ENCODE results near the gene B4GALT5. TPM values are rescaled to one million over a fixed set of nuclear protein-coding genes. Genes with fewer than 3 reads are reported as not detected.

The B4GALT5 gene
- total RNA-seq, 6 donors from 2014 or later, result 16.2 to 49.0 (median 36.7) TPM

DNA sequence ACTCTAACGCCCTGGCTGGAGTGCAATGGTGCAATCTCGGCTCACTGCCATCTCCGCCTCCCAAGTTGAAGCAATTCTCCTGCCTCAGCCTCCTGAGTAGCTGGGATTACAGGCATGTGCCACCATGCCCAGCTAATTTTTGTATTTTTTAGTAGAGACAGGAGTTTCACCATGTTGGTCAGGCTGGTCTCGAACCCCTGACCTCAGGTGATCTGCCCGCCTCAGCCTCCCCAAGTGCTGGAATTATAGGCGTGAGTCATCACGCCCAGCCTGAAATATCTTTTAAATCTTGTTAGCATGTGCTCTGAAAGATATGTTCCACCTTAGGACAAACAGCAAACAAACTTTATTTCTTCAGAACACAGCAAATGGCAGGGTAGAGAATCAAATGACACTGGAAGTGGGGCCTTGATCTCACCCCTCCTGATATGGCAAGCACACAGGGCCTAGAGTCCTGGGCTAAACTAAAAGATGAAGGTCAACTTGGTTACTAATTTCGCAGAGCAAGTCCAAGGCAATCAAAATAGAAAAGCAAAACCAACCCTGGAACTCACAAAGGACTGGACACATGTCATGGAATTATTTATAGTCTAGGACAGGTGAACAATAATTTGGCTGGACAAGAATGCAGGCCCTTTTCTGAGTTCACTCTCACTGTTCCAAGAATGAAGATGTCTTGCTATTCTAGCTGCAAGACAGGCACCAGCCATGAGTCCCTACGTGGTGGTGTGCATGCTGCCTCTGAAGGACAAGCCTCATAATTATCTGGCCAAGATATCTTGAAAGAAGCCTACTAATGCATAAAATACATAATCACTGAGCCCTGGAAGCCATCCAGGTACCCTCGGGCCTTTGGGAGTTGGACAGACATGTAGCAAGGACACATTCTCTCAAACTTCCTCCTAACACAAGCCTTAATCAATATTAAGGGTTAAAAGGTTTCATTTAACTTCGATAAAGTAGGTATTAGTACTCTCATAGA is 35.6 kb downstream of the B4GALT5 start:
- ATAC-seq (ENCODE audit: low FRiP score in 2 of 2) (no peak), DNase-seq (no peak)
- H3K27me3 ChIP-seq, result no peaks in the 10 kb centered on the region
- H3K27ac ChIP-seq, result peak overlapping the region; percentile 67 to 82 (median 76)
- H3K9me3 ChIP-seq, result no peaks in the 10 kb centered on the region
- peaks cover 70 to 93% (median 81%) of the 10 kb centered on the region in 4 donors for H3K4me1 ChIP-seq
- TF ChIP-seq EP300 (IDR thresholded peaks at IDR 0.05), result no peak
- TF ChIP-seq POLR2AphosphoS5 (IDR thresholded peaks at IDR 0.05), result no peak
- TF ChIP-seq, protein P1, sequence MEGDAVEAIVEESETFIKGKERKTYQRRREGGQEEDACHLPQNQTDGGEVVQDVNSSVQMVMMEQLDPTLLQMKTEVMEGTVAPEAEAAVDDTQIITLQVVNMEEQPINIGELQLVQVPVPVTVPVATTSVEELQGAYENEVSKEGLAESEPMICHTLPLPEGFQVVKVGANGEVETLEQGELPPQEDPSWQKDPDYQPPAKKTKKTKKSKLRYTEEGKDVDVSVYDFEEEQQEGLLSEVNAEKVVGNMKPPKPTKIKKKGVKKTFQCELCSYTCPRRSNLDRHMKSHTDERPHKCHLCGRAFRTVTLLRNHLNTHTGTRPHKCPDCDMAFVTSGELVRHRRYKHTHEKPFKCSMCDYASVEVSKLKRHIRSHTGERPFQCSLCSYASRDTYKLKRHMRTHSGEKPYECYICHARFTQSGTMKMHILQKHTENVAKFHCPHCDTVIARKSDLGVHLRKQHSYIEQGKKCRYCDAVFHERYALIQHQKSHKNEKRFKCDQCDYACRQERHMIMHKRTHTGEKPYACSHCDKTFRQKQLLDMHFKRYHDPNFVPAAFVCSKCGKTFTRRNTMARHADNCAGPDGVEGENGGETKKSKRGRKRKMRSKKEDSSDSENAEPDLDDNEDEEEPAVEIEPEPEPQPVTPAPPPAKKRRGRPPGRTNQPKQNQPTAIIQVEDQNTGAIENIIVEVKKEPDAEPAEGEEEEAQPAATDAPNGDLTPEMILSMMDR (IDR thresholded peaks at IDR 0.05), result no peak
- no peak for TF ChIP-seq POLR2A (IDR thresholded peaks at IDR 0.05)
- H3K4me3 ChIP-seq, result no peak overlapping the region
- WGBS, 2 donors, result 64 to 66% methylated on average over 11 of the region's 11 CpGs
- no peaks in the 10 kb centered on the region for H3K36me3 ChIP-seq

DNA sequence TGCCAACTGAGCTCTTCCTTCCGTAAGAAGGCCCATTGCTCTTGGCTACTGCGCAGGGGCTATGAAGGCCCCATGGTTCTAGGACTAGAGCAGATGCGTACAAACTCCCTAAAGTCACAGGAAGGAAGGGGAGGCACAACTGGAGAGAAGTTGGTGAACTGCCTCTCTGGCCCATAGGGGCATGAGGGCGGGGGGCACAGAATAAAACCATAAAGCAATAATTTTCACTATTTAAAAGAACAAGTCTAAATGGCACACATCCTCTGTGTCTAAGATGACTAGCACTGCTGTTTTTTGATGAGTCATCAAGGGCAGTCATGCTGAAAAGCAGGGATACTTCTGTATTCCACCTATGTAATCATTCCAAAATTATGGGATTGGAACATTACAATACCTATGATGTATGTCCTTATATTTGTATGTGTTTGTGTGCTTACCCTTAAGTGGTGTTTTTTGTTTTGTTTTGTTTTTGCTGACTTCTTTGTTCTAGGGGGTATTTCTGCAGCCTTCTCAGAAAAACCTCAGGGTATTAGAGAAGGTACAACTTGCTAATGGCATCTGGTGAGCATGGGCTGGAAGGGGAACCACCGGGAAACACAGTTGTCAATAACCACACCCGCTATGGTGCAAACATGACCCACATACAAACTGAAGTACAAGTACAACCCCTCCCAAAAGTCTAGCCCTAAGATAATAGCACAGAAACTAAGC is 36.9 kb downstream of the B4GALT5 start:
- DNase-seq, result peak in 1 of 2 donors; percentile 85
- 43 to 62% methylated on average over 6 of the region's 6 CpGs for WGBS, 2 donors
- H3K9me3 ChIP-seq, result no peaks in the 10 kb centered on the region
- H3K36me3 ChIP-seq, result no peaks in the 10 kb centered on the region
- peak; percentile 59 to 74 for ATAC-seq (ENCODE audit: low FRiP score in 2 of 2)
- H3K4me1 ChIP-seq, result peaks cover 73 to 94% (median 80%) of the 10 kb centered on the region in 4 donors
- peak overlapping the region; percentile 46 to 82 (median 78) for H3K27ac ChIP-seq
- H3K4me3 ChIP-seq, result no peak overlapping the region
- TF ChIP-seq, protein P1 (IDR thresholded peaks at IDR 0.05), result no peak
- no peak for TF ChIP-seq POLR2A (IDR thresholded peaks at IDR 0.05)
- no peak for TF ChIP-seq POLR2AphosphoS5 (IDR thresholded peaks at IDR 0.05)
- TF ChIP-seq EP300 (IDR thresholded peaks at IDR 0.05), result no peak
- no peaks in the 10 kb centered on the region for H3K27me3 ChIP-seq

DNA sequence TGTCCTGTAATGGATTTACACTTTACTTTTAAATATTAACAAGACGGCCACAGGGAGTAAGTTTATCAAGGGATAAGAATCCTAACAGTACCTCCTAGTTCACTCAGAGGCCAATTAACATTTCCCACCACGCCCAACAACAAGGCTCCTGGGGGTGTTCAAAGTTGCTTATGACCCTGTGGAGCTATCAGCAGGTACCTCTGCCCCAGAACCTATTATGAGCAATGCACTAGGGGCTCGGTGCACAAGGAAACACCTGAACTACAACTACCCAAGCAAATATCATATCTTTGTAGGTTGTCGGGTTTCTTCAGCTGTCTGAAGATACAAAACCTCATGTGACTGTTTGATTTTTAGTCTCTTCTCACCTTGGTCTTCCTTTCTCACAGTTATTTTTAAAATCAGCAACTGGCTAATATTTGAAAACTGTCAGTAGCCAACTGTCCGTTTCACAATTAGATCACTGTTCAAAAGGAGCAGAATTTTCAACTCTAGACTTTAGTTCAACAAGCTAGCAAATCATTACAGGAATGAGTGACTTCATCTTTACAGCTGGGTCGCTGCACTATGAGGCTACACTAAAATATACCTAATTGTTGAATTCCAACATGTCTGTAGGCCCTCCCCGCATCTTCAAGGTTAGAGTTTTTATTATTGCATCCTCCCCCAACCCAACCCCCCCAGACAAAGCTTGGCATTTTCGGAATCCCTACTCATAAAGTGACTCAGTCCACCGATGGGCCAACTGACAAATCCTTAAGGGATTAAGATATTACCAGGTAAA is 38.1 kb downstream of the B4GALT5 start:
- TF ChIP-seq POLR2AphosphoS5 (IDR thresholded peaks at IDR 0.05) (no peak), POLR2A (IDR thresholded peaks at IDR 0.05) (no peak), EP300 (IDR thresholded peaks at IDR 0.05) (no peak)
- TF ChIP-seq, protein P1 (IDR thresholded peaks at IDR 0.05), result no peak
- no peaks in the 10 kb centered on the region for H3K27me3 ChIP-seq
- no peaks in the 10 kb centered on the region for H3K36me3 ChIP-seq
- H3K4me1 ChIP-seq, result peaks cover 75 to 95% (median 81%) of the 10 kb centered on the region in 4 donors
- H3K9me3 ChIP-seq, result no peaks in the 10 kb centered on the region
- peak overlapping the region; percentile 46 to 82 (median 78) for H3K27ac ChIP-seq
- no peak overlapping the region for H3K4me3 ChIP-seq
- no peak for DNase-seq
- WGBS, 2 donors, result 63 to 71% methylated on average over 9 of the region's 9 CpGs
- ATAC-seq (ENCODE audit: low FRiP score in 2 of 2), result no peak

DNA sequence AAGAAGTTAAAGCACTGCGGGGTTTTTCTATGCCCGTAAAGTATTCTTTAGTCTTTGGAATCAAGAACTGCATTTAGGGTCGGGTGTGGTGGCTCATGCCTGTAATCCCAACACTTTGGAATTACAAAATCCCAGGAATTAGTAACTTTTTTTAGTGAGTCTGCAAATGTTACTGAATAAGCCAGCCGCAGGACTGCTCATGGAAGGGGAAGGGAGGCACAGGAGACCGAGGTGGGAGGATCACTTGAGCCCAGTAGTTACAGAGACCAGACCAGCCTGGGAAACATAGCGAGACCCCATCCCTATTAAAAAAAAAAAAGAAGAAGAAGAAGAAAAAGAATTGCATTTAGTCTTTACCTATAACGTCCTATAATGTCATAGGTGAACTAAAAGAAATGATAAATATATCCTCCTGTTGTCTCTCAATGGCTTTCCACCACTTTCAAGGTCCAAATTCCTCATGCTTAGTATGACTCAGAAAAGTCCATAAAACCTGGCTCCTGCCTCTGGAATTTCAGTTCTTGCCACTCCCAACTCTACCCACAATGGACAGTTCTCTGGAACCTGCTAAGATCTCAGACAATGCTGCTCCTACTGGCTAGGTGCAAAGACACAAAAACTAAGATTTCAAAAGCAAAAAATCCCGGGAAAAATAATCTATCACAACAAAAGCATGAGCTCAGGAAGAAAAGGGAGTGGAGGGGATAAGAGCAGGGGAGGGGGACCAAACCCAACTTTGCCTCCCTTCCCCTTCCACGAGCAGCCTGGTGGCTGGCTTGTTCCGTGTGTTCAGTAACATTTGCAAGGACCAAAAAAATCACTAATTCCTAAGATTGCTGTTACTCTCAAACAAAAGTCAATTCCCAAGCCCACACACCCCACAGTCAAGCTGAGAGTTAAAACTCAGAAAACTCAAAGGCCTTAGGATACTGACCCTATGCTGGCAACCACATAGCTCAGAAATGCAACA is 39.0 kb downstream of the B4GALT5 start:
- Histone ChIP-seq H3K4me3 (no peak overlapping the region), H3K27ac (peak overlapping the region; percentile 46 to 82 (median 68)), H3K4me1 (peaks cover 74 to 95% (median 81%) of the 10 kb centered on the region in 4 donors), H3K27me3 (no peaks in the 10 kb centered on the region), H3K36me3 (no peaks in the 10 kb centered on the region), H3K9me3 (no peaks in the 10 kb centered on the region)
- TF ChIP-seq POLR2AphosphoS5 (IDR thresholded peaks at IDR 0.05), result no peak
- no peak for TF ChIP-seq POLR2A (IDR thresholded peaks at IDR 0.05)
- TF ChIP-seq, protein P1 (IDR thresholded peaks at IDR 0.05), result no peak
- 70 to 84% methylated on average over 10 of the region's 10 CpGs for WGBS, 2 donors
- ATAC-seq (ENCODE audit: low FRiP score in 2 of 2), result peak in 1 of 2 donors; percentile 57
- DNase-seq, result no peak
